Tibial artery (tissue), 4 donors: ENCODE measurements around the gene QPCTL.

Source experiments
- DNase-seq, 2 donors: peaks; one replicate each; pipeline ENCODE4 v3.0.0-alpha.2; 2019
- H3K27ac ChIP-seq, 2 donors: fragments of 200-600 bp; sonication (generic) in 1 of 2; 1 replicate in 1 of 2; 2 replicates in 1 of 2; pipeline ENCODE4 v1.5.1; 2018 to 2019; ENCODE audit warnings: mild to moderate bottlenecking in 1 of 2
- H3K27me3 ChIP-seq, 2 donors: fragments of 200-600 bp; sonication (generic) in 1 of 2; one replicate each; pipeline versions ENCODE4 v1.5.1 to v1.6.0; 2016 to 2019
- H3K36me3 ChIP-seq, 3 donors: fragments of 200-600 bp; sonication (generic) in 2 of 3; one replicate each; pipeline ENCODE4 v1.5.1; 2016 to 2019; ENCODE audit warnings: mild to moderate bottlenecking in 2 of 3
- H3K4me1 ChIP-seq, 4 donors: fragments of 200-600 bp; sonication (generic) in 2 of 4; 1 replicate in 3 of 4; 2 replicates in 1 of 4; pipeline ENCODE4 v1.5.1; 2016 to 2019
- H3K4me3 ChIP-seq, 2 donors: fragments of 200-600 bp; sonication (generic) in 1 of 2; 1 replicate in 1 of 2; 2 replicates in 1 of 2; pipeline ENCODE4 v1.5.1; 2018 to 2019; ENCODE audit warnings: mild to moderate bottlenecking in 2 of 2
- H3K9me3 ChIP-seq, 3 donors: fragments of 200-600 bp; sonication (generic) in 1 of 3; one replicate each; pipeline ENCODE4 v1.5.1; 2016 to 2019
- intact Hi-C: fragments of 100-400 bp; cut with DNase I; formaldehyde crosslinking; loops from one replicate; pipeline ENCODE4 v1.15.0; 2023; ENCODE audit warnings: low total_unique reads
- TF ChIP-seq, protein P1 (sequence below), 2 experiments: fragments of 200-600 bp in 1 of 2; fragments of 450-650 bp in 1 of 2; IDR thresholded peaks; one replicate each; pipeline ENCODE4 v1.5.1; 2017 to 2019; ENCODE audit warnings: antibody characterized with exemption in 2 of 2, mild to moderate bottlenecking in 1 of 2, moderate library complexity in 1 of 2

Gene QPCTL

DNA sequence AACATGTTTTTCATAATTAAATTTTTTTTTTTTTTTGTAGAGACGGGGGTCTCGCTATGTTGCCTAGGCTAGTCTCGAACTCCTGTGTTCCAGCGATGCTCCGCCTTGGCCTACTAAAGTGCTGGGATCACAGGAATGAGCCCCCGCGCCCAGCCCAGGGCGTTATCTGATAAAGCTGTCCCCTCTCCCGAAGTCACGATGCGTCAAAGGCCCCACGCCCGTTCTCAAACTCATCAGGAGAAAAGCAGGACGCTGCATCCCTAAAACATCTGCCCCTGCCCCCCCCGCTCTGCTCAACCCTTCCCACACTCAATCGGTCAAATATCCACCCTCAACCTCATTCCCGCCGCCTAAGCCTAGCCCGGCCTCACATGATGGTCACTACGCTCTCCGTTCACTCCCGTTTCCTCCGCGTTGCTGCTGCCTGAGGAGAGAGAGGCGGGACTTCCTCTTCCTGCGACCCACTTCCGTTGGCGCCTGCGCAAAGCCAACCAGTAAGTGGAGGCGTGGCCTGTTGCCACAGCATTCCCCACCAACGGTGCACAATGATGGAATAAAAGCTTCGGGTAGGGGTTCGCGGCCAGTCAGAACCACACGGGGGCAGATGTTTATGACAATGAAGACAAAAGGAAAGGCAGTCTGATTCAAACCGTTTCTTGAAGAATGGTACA, 815 bp upstream of the QPCTL start, which contains the start of gene SNRPD2:
Gene SNRPD2 (minus strand): TSS at position 438 of the 671 bp plus-strand sequence. CDS start 65 bp downstream, at position 373.
- Histone ChIP-seq H3K9me3 (no peaks in the 10 kb centered on the region), H3K27me3 (no peaks in the 10 kb centered on the region), H3K4me3 (peak within 1 kb of the TSS; percentile 82 to 85), H3K27ac (peak within 1 kb of the TSS; percentile 80 to 96), H3K36me3 (peaks cover 19 to 37% (median 28%) of the 10 kb centered on the region in 3 donors), H3K4me1 (peaks cover 0 to 22% (median 16%) of the 10 kb centered on the region in 4 donors)
- DNase-seq, result peak; percentile 94 to 96
- intact Hi-C loops, result no loop called here
- TF ChIP-seq, protein P1, sequence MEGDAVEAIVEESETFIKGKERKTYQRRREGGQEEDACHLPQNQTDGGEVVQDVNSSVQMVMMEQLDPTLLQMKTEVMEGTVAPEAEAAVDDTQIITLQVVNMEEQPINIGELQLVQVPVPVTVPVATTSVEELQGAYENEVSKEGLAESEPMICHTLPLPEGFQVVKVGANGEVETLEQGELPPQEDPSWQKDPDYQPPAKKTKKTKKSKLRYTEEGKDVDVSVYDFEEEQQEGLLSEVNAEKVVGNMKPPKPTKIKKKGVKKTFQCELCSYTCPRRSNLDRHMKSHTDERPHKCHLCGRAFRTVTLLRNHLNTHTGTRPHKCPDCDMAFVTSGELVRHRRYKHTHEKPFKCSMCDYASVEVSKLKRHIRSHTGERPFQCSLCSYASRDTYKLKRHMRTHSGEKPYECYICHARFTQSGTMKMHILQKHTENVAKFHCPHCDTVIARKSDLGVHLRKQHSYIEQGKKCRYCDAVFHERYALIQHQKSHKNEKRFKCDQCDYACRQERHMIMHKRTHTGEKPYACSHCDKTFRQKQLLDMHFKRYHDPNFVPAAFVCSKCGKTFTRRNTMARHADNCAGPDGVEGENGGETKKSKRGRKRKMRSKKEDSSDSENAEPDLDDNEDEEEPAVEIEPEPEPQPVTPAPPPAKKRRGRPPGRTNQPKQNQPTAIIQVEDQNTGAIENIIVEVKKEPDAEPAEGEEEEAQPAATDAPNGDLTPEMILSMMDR (IDR thresholded peaks at IDR 0.05), result no peak

DNA sequence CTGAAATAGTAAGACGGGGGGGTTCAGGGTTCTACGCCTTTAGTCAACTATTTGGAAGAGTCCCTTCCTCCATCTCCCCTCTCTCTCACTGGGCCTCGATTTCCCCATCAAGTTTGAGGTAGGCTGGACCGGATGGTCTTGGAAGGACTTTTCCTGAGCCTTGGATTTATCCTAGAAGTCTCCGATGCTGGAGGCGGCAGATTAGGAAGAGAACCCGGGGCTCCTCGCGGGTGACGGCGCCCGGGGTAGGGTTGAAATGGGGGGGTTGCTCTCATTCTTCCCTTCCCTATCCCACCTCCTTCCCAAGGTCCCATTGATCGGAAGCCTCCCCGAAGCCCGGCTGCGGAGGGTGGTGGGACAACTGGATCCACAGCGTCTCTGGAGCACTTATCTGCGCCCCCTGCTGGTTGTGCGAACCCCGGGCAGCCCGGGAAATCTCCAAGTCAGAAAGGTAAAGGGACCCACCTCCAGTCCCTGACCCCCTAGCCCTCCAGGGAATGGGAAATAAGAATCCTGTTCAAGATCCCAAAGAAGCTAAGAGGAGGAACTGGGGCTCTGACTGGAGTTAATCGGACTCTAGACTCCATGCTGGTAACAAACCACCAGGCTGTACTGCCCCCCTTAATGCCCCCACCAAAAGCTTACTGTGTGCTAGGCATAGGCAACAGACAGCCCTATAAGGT, 781 bp downstream of the QPCTL start:
- H3K4me3 ChIP-seq, result peak overlapping the region; percentile 82 to 85
- TF ChIP-seq, protein P1 (IDR thresholded peaks at IDR 0.05), result peak; percentile 77 to 84
- H3K27ac ChIP-seq, result peak overlapping the region; percentile 80 to 96
- peaks cover 3 to 21% (median 12%) of the 10 kb centered on the region in 3 donors for H3K36me3 ChIP-seq
- peaks cover 0 to 22% (median 16%) of the 10 kb centered on the region in 4 donors for H3K4me1 ChIP-seq
- intact Hi-C loops, result no loop called here
- no peaks in the 10 kb centered on the region for H3K9me3 ChIP-seq
- peak; percentile 80 to 86 for DNase-seq
- no peaks in the 10 kb centered on the region for H3K27me3 ChIP-seq

DNA sequence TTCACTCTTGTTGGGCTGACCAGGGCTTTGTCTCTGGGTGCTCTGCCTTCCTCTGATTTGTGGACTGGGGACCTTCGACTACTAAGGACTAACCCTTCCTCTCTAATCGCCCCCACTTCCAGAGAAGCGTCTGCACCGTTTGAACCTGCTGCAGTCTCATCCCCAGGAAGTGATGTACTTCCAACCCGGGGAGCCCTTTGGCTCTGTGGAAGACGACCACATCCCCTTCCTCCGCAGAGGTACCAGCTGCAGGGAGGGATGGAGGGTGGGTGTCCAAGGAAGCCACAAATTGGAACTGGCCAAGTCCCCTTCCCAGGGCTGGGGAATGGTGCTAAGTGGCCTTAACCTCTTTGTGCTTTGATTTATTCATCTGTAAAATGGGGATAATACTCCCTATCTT, 9.2 kb downstream of the QPCTL start:
- TF ChIP-seq, protein P1 (IDR thresholded peaks at IDR 0.05), result no peak
- intact Hi-C loops, result no loop called here
- peaks cover 0 to 26% (median 11%) of the 10 kb centered on the region in 3 donors for H3K36me3 ChIP-seq

DNA sequence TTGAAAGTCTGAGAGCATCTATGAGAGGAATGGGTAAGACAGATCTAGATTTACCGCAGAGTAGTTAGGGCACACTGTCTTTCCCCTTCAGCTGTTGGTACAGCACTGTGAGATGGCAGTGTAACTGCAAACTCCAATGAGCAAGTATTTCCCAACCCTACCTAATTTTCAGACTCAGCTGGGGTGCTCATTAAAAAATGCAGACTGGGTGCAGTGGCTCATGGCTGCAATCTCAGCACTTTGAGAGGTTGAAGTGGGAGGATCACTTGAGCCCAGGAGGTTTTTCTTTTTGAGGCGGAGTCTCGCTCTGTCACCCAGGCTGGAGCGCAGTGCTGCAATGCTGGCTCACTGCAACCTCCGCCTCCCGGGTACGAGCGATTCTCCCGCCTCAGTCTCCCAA, 12.6 kb downstream of the QPCTL start:
- intact Hi-C loops, result no loop called here
- Histone ChIP-seq H3K4me1 (peaks cover 0 to 5% (median 0%) of the 10 kb centered on the region in 4 donors), H3K4me3 (no peak overlapping the region), H3K36me3 (peaks cover 0 to 26% (median 11%) of the 10 kb centered on the region in 3 donors), H3K9me3 (no peaks in the 10 kb centered on the region), H3K27me3 (no peaks in the 10 kb centered on the region), H3K27ac (no peak overlapping the region)
- TF ChIP-seq, protein P1 (IDR thresholded peaks at IDR 0.05), result no peak
- DNase-seq, result no peak

More for the DNA sequence above, 9.2 kb downstream of the QPCTL start:
- no peak overlapping the region for H3K27ac ChIP-seq
- no peak overlapping the region for H3K4me3 ChIP-seq
- H3K9me3 ChIP-seq, result no peaks in the 10 kb centered on the region
- H3K27me3 ChIP-seq, result no peaks in the 10 kb centered on the region
- peaks cover 0 to under 1% (median 0%) of the 10 kb centered on the region in 4 donors for H3K4me1 ChIP-seq
- no peak for DNase-seq

DNA sequence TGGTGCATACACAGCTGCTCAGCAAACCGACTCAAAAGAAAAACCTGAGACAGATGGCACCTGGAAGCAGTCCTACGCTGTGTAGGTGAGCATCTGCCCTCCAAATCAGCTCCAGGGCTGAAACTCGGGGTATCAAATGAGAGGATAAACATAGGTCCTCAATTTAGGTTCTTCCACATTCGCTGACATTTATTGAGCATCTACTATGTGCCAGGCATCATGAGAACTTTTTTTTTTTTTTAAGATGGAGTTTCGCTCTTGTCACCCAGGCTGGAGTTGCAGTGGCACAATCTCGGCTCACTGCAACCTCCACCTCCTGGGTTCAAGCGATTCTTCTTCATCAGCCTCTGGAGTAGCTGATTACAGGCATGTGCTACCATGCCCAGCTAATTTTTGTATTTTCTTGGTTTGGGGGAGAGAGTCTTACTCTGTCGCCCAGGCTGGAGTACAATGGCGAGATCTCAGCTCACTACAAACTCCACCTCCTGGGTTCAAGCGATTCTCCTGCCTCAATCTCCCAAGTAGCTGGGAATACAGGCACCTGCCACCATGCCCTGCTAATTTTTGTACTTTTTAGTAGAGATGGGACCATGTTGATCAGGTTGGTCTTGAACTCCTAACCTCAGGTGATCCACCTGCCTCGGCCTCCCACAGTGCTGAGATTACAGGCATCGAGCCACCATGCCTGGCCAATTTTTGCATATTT, 13.4 kb downstream of the QPCTL start:
- no peaks in the 10 kb centered on the region for H3K9me3 ChIP-seq
- no peak for DNase-seq
- intact Hi-C loops, result no loop called here
- H3K27me3 ChIP-seq, result no peaks in the 10 kb centered on the region
- no peak overlapping the region for H3K4me3 ChIP-seq
- TF ChIP-seq, protein P1 (IDR thresholded peaks at IDR 0.05), result no peak
- H3K36me3 ChIP-seq, result peaks cover 0 to 28% (median 11%) of the 10 kb centered on the region in 3 donors
- H3K4me1 ChIP-seq, result peaks cover 0 to 5% (median 0%) of the 10 kb centered on the region in 4 donors
- H3K27ac ChIP-seq, result no peak overlapping the region
